ENCODE data around the gene SULT2A1. TPM values are rescaled to one million over a fixed set of nuclear protein-coding genes. Genes with fewer than 3 reads are reported as not detected.

Gene SULT2A1
- total and polyA plus RNA-seq, 2 of the 8 experiments (the other 6 are each of a cell fraction or from before 2014, with no cell fraction given), result not detected

DNA sequence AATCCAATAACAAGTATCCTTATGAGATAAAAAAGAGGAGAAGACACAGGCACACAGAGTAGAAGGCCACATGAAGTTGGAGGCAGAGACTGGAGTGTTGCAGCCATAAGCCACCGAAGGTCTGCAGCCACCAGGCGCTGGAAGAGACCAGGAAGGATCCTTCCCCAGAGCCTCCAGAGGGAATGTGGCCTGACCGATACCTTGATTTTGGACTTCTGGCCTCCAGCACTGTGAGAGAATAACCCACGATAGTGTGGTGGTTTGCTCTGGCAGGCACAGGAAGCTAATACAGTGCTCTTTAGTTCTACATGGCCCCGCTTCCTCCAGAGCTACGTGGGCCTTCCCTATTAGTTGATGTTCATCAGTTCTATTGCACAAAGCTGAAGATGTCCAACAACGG, 15.3 kb upstream of the SULT2A1 start:
- ChIA-PET CTCF (ENCODE audit: partially characterized antibody) (interaction anchor here (1.2 kb wide), 1 partner anchor 32 kb away, joined by 3 read pairs; no protein-coding TSS in a partner anchor), POLR2A (ENCODE audit: partially characterized antibody) (no interaction called here)
- Histone ChIP-seq H3K79me1 (ENCODE audit: low read depth, low read length) (no peaks in the 10 kb centered on the region), H2AK5ac (ENCODE audit: low read depth, low read length) (no peak overlapping the region), H2AFZ (ENCODE audit: low read length) (no peak overlapping the region), H3K79me2 (ENCODE audit: control insufficient read depth in 1 of 2, insufficient read depth in 2 of 2, low read length in 2 of 2) (no peaks in the 10 kb centered on the region), H2BK15ac (ENCODE audit: low read length) (no peak overlapping the region), H3K9me3 (ENCODE audit: insufficient read depth in 2 of 2, low read depth in 1 of 2, low read length in 1 of 2) (no peaks in the 10 kb centered on the region), H3K4me3 (ENCODE audit: extremely low read depth in 1 of 4, insufficient read depth in 2 of 4, low read depth in 3 of 4, low read length in 4 of 4) (no peak overlapping the region), H2BK120ac (replicated peaks; ENCODE audit: low read depth, low read length) (no peak overlapping the region), H3K27ac (ENCODE audit: low read depth, low read length) (no peak overlapping the region), H2BK5ac (ENCODE audit: low read depth, low read length) (no peak overlapping the region), H3K36me3 (ENCODE audit: control insufficient read depth in 2 of 4, insufficient read depth in 4 of 4, low read length in 3 of 4) (no peaks in the 10 kb centered on the region), H3K27me3 (replicated peaks in 1 of 4; ENCODE audit: control insufficient read depth in 3 of 4, extremely low read depth in 1 of 4, insufficient read depth in 3 of 4, low read length in 3 of 4) (no peaks in the 10 kb centered on the region), H3K9ac (replicated peaks in 1 of 4; ENCODE audit: extremely low read depth in 1 of 4, low read depth in 3 of 4, low read length in 3 of 4) (no peak overlapping the region), H4K20me1 (replicated peaks in 1 of 2; ENCODE audit: control insufficient read depth in 1 of 2, insufficient read depth in 2 of 2, low read length in 2 of 2) (no peaks in the 10 kb centered on the region), H4K5ac (ENCODE audit: insufficient read length, low read depth, low read length) (no peak overlapping the region), H3K4ac (replicated peaks; ENCODE audit: insufficient read length, low read depth, low read length) (no peak overlapping the region), H2BK12ac (ENCODE audit: low read depth, low read length) (no peak overlapping the region), H3K23me2 (ENCODE audit: low read depth, low read length) (no peaks in the 10 kb centered on the region), H3K4me1 (replicated peaks in 1 of 4; ENCODE audit: control insufficient read depth in 3 of 4, insufficient read depth in 4 of 4, low read length in 3 of 4) (no peaks in the 10 kb centered on the region), H3K56ac (replicated peaks; ENCODE audit: insufficient read length, low read depth, low read length) (no peak overlapping the region), H3K4me2 (ENCODE audit: insufficient read depth in 1 of 2, low read depth in 2 of 2, low read length in 2 of 2) (no peak overlapping the region), H3K23ac (ENCODE audit: insufficient read length) (no peak overlapping the region), H4K8ac (ENCODE audit: extremely low read depth, insufficient read depth, low read length) (no peak overlapping the region), H4K91ac (replicated peaks; ENCODE audit: insufficient read length, low read length) (no peak overlapping the region), H3K14ac (ENCODE audit: insufficient read length) (no peak overlapping the region), H2BK20ac (ENCODE audit: low read length) (no peak overlapping the region), H3K18ac (ENCODE audit: extremely low read depth, low read length) (no peak overlapping the region)
- no peak for DNase-seq (ENCODE audit: low read depth in 1 of 2, low spot score in 2 of 2)
- 81% methylated on average over 7 of the region's 7 CpGs; no CpG with 5 or more reads in 1 of the 2 experiments for WGBS, 2 experiments (ENCODE audit: extremely low coverage in 1 of 2, insufficient coverage in 1 of 2, insufficient read length in 1 of 2, insufficient replicate concordance in 2 of 2, low coverage in 1 of 2, low lambda C conversion rate in 2 of 2, missing lambda C conversion rate in 1 of 2)
- TF ChIP-seq, protein P1, sequence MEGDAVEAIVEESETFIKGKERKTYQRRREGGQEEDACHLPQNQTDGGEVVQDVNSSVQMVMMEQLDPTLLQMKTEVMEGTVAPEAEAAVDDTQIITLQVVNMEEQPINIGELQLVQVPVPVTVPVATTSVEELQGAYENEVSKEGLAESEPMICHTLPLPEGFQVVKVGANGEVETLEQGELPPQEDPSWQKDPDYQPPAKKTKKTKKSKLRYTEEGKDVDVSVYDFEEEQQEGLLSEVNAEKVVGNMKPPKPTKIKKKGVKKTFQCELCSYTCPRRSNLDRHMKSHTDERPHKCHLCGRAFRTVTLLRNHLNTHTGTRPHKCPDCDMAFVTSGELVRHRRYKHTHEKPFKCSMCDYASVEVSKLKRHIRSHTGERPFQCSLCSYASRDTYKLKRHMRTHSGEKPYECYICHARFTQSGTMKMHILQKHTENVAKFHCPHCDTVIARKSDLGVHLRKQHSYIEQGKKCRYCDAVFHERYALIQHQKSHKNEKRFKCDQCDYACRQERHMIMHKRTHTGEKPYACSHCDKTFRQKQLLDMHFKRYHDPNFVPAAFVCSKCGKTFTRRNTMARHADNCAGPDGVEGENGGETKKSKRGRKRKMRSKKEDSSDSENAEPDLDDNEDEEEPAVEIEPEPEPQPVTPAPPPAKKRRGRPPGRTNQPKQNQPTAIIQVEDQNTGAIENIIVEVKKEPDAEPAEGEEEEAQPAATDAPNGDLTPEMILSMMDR (IDR thresholded peaks at IDR 0.05; ENCODE audit: control extremely low read depth in 1 of 3, insufficient read depth in 1 of 3, low read depth in 1 of 3, low read length in 3 of 3), result no peak
- no peak for TF ChIP-seq SUZ12 (IDR thresholded peaks at IDR 0.05; ENCODE audit: low read length)
- TF ChIP-seq NANOG (IDR thresholded peaks at IDR 0.05; ENCODE audit: insufficient read depth, low read depth, low read length, poor library complexity, severe bottlenecking), result no peak
- TF ChIP-seq HDAC6 (IDR thresholded peaks at IDR 0.05; ENCODE audit: low read depth, low read length), result no peak
- no peak for TF ChIP-seq GABPA (IDR thresholded peaks at IDR 0.05; ENCODE audit: borderline replicate concordance, insufficient read depth, low read length)
- TF ChIP-seq, protein P2, sequence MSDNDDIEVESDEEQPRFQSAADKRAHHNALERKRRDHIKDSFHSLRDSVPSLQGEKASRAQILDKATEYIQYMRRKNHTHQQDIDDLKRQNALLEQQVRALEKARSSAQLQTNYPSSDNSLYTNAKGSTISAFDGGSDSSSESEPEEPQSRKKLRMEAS (IDR thresholded peaks at IDR 0.05), result no peak
- no peak for TF ChIP-seq CHD1 (IDR thresholded peaks at IDR 0.05; ENCODE audit: low read depth, low read length)
- TF ChIP-seq BCL11A (IDR thresholded peaks at IDR 0.05; ENCODE audit: low read depth in 2 of 2, low read length in 2 of 2), result no peak
- TF ChIP-seq MAFK (IDR thresholded peaks at IDR 0.05; ENCODE audit: low read depth, low read length), result no peak
- TF ChIP-seq CHD2 (IDR thresholded peaks at IDR 0.05; ENCODE audit: low read length), result no peak
- TF ChIP-seq BRCA1 (IDR thresholded peaks at IDR 0.05; ENCODE audit: low read depth, low read length), result no peak
- no peak for TF ChIP-seq GTF2F1 (IDR thresholded peaks at IDR 0.05; ENCODE audit: borderline replicate concordance, low read depth, low read length)
- FAIRE-seq, result no peak
